Osteocyte (in vitro differentiated cells): ENCODE data around the gene RNF32. TPM values are rescaled to one million over a fixed set of nuclear protein-coding genes. Genes with fewer than 3 reads are reported as not detected.

Experiments
- DNase-seq: peaks from one replicate; pipeline ENCODE4 v3.0.0; 2021; ENCODE audit warnings: mixed read lengths; ENCODE audit not compliant: unreplicated experiment; ENCODE audit errors: extremely low spot score
- H3K27ac Mint-ChIP-seq: one replicate; pipeline ENCODE4 v1.8.0; 2021; ENCODE audit warnings: mild to moderate bottlenecking, mixed read lengths; ENCODE audit not compliant: unreplicated experiment
- H3K27me3 Mint-ChIP-seq: one replicate; pipeline ENCODE4 v1.8.0; 2021; ENCODE audit warnings: mixed read lengths; ENCODE audit not compliant: unreplicated experiment
- H3K36me3 Mint-ChIP-seq: one replicate; pipeline ENCODE4 v1.8.0; 2021; ENCODE audit warnings: mixed read lengths; ENCODE audit not compliant: unreplicated experiment
- H3K4me1 Mint-ChIP-seq: one replicate; pipeline ENCODE4 v1.8.0; 2021; ENCODE audit warnings: mixed read lengths; ENCODE audit not compliant: unreplicated experiment
- H3K4me3 Mint-ChIP-seq: one replicate; pipeline ENCODE4 v1.8.0; 2021; ENCODE audit warnings: mild to moderate bottlenecking, moderate library complexity, mixed read lengths; ENCODE audit not compliant: unreplicated experiment
- H3K9me3 Mint-ChIP-seq: one replicate; pipeline ENCODE4 v1.8.0; 2021; ENCODE audit warnings: mixed read lengths; ENCODE audit not compliant: unreplicated experiment
- total RNA-seq: library from RNA; stranded (reverse); gene quantifications from 2 replicates; pipeline ENCODE4 v1.2.1, GENCODE V29; 2021
- TF ChIP-seq, protein P1 (sequence below): fragments of 200-600 bp; sonication (generic); IDR thresholded peaks from 2 replicates; pipeline ENCODE4 v1.5.0; 2021; ENCODE audit warnings: antibody characterized with exemption, mild to moderate bottlenecking, moderate library complexity

RNF32 gene
- total RNA-seq, 1 donor from 2014 or later: 1.7 TPM

DNA sequence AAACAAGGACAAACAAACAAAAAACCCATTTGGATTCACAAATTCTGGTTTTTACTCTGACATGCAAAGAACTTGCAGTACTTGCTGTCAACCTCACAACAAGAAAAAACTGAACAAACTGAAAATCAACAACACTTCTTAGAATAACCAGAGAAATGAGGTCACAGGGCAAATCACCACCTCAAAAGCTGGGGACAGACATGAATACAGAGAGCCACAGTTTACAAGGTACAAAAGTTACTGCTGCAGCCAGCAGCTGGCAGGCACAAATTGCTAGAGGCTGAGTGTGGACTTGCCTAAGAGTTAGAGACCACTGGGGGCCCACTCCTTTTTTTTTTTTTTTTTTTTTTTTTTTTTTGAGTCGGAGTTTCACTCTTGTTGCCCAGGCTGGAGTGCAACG is 15.0 kb upstream of the RNF32 start:
- Mint-ChIP-seq H3K36me3 (peaks cover 5% of the 10 kb centered on the region), H3K4me3 (no peak overlapping the region), H3K27ac (no peak overlapping the region), H3K4me1 (no peaks in the 10 kb centered on the region), H3K9me3 (peaks cover 33% of the 10 kb centered on the region), H3K27me3 (peaks cover under 1% of the 10 kb centered on the region)
- DNase-seq: no peak
- TF ChIP-seq, protein P1, sequence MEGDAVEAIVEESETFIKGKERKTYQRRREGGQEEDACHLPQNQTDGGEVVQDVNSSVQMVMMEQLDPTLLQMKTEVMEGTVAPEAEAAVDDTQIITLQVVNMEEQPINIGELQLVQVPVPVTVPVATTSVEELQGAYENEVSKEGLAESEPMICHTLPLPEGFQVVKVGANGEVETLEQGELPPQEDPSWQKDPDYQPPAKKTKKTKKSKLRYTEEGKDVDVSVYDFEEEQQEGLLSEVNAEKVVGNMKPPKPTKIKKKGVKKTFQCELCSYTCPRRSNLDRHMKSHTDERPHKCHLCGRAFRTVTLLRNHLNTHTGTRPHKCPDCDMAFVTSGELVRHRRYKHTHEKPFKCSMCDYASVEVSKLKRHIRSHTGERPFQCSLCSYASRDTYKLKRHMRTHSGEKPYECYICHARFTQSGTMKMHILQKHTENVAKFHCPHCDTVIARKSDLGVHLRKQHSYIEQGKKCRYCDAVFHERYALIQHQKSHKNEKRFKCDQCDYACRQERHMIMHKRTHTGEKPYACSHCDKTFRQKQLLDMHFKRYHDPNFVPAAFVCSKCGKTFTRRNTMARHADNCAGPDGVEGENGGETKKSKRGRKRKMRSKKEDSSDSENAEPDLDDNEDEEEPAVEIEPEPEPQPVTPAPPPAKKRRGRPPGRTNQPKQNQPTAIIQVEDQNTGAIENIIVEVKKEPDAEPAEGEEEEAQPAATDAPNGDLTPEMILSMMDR: no peak

DNA sequence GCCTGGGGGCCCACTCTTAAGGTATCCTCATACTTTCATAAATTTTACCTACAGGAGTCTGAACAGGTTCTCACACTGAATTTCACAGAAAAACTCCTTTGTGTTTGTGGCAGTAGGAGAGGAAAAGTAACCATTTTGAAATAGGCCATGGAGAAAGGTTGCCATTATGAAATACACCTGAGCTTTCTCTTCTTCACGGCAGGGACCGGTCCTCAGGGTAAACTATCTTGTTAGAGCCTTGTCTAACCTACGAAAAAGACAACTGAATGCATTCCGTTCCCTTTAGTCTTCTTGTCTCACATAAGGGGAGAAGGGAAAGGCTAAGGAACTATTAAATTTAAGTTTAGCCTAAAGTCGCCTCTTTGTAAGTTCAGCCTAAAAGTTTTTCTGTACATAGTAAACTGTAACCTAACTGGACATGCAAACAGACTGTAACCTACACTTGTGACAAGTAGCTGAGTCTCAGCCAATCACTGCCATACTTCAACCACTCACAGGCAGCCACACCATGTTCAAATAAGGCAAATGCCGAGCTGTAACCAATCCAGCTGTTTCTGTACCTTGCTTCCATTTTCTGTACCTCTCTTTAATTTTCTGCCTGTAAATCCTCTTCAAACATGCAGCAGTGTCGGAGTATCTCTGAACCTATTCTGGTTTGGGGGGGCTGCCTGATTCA is 14.2 kb upstream of the RNF32 start:
- peaks cover 1% of the 10 kb centered on the region for H3K36me3 Mint-ChIP-seq
- no peaks in the 10 kb centered on the region for H3K4me1 Mint-ChIP-seq
- H3K9me3 Mint-ChIP-seq: peaks cover 29% of the 10 kb centered on the region
- H3K27ac Mint-ChIP-seq: no peak overlapping the region
- H3K4me3 Mint-ChIP-seq: no peak overlapping the region
- DNase-seq: no peak
- TF ChIP-seq, protein P1: no peak
- H3K27me3 Mint-ChIP-seq: no peaks in the 10 kb centered on the region

DNA sequence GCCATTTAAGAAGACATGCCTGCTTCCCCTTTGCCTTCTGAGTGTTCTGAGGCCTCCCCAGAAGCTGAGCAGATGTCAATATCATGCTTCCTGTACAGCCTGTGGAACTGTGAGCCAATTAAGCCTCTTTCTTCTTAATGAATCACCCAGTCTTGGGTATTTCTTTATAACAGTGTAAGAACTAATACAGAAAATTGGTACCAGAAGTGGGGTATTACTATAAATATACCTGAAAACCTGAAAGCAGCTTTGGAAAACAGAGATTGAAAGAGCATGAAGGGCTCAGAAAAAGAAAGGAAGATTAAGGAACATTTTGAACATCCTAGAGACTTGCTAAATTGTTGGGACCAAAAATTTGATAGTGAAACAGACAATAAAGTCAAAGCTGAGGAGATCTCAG is 12.0 kb upstream of the RNF32 start:
- DNase-seq: no peak
- Mint-ChIP-seq H3K4me3 (no peak overlapping the region), H3K4me1 (no peaks in the 10 kb centered on the region), H3K27me3 (no peaks in the 10 kb centered on the region), H3K9me3 (peaks cover 17% of the 10 kb centered on the region), H3K27ac (no peak overlapping the region), H3K36me3 (no peaks in the 10 kb centered on the region)
- TF ChIP-seq, protein P1: no peak

DNA sequence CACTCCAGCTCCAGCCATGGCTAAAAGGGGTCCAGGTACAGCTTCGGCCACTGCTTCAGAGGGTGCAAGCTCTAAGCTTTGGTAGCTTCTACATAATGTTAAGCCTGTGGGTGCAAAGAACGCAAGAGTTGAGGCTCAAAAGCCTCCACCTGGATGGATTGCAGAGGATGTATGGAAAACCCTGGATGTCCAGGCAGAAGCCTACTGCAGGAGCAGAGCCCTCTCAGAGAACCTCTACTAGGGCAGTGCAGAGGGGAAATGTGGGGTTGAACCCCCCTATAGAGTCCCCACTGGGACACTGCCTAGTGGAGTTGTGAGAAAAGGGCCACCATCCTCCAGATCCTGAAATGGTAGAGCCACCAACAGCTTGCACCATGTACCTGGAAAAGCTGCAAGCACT is 10.7 kb upstream of the RNF32 start:
- H3K36me3 Mint-ChIP-seq: no peaks in the 10 kb centered on the region
- H3K27me3 Mint-ChIP-seq: no peaks in the 10 kb centered on the region
- H3K9me3 Mint-ChIP-seq: peaks cover 17% of the 10 kb centered on the region
- no peaks in the 10 kb centered on the region for H3K4me1 Mint-ChIP-seq
- H3K4me3 Mint-ChIP-seq: no peak overlapping the region
- DNase-seq: no peak
- TF ChIP-seq, protein P1: no peak
- no peak overlapping the region for H3K27ac Mint-ChIP-seq

DNA sequence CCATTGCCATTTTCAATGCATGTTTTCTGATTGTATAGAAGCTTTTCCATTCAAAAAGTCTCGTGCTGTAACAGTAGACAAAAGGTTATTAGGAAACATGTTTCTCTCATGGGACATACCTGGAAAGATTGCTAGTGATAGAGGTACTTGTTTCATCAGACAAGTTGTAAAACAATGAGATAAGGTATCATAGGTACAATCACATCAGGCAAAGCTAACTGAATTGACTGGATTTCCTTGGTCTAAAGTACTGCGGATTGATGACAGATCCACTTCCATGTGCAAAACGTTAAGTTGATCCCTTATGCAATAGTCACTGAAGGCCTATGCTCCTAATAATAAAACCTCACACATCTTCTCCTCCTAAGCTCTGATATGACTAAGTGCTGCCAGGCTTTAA is 6.5 kb upstream of the RNF32 start:
- H3K27me3 Mint-ChIP-seq: no peaks in the 10 kb centered on the region
- TF ChIP-seq, protein P1: no peak
- H3K27ac Mint-ChIP-seq: no peak overlapping the region
- peaks cover 6% of the 10 kb centered on the region for H3K4me1 Mint-ChIP-seq
- H3K36me3 Mint-ChIP-seq: peaks cover 6% of the 10 kb centered on the region
- peaks cover 18% of the 10 kb centered on the region for H3K9me3 Mint-ChIP-seq
- no peak overlapping the region for H3K4me3 Mint-ChIP-seq
- no peak for DNase-seq
